Chondrocyte (in vitro differentiated cells): ENCODE data around the gene LINC00237. TPM values are rescaled to one million over a fixed set of nuclear protein-coding genes. Genes with fewer than 3 reads are reported as not detected.

Experiments
- DNase-seq: peaks from one replicate; pipeline ENCODE4 v3.0.0; 2021; ENCODE audit warnings: mixed read lengths, low spot score
- H3K27ac Mint-ChIP-seq: one replicate; pipeline ENCODE4 v1.8.0; 2021; ENCODE audit warnings: mild to moderate bottlenecking, moderate library complexity, mixed read lengths; ENCODE audit not compliant: unreplicated experiment
- H3K27me3 Mint-ChIP-seq: 2 replicates; pipeline ENCODE4 v1.8.0; 2021; ENCODE audit warnings: low read depth, mixed read lengths
- H3K36me3 Mint-ChIP-seq: 2 replicates; pipeline ENCODE4 v1.8.0; 2021; ENCODE audit warnings: low read depth, mixed read lengths
- H3K4me1 Mint-ChIP-seq: 2 replicates; pipeline ENCODE4 v1.8.0; 2021; ENCODE audit warnings: low read depth, mild to moderate bottlenecking, mixed read lengths
- H3K4me3 Mint-ChIP-seq: one replicate; pipeline ENCODE4 v1.8.0; 2021; ENCODE audit warnings: mild to moderate bottlenecking, moderate library complexity, mixed read lengths; ENCODE audit not compliant: unreplicated experiment
- H3K9me3 Mint-ChIP-seq: 2 replicates; pipeline ENCODE4 v1.8.0; 2021; ENCODE audit warnings: low read depth, mixed read lengths
- CTCF ChIP-seq: fragments of 200-600 bp; sonication (generic); IDR thresholded peaks from 2 replicates; pipeline ENCODE4 v1.5.0; 2021; ENCODE audit warnings: antibody characterized with exemption, mild to moderate bottlenecking, moderate library complexity
- total RNA-seq: library from RNA; stranded (reverse); gene quantifications from 3 replicates; pipeline ENCODE4 v1.2.1, GENCODE V29; 2021

The LINC00237 gene
- total RNA-seq, 1 donor from 2014 or later, result not detected

GRCh38 chr20:21133404-21133803 lies 27.2 kb upstream of the LINC00237 start:
- H3K27me3 Mint-ChIP-seq, result no peaks in the 10 kb centered on the region
- H3K9me3 Mint-ChIP-seq, result no peaks in the 10 kb centered on the region
- no peak overlapping the region for H3K27ac Mint-ChIP-seq
- TF ChIP-seq CTCF, result no peak
- H3K4me1 Mint-ChIP-seq, result peaks cover under 1% of the 10 kb centered on the region
- no peak overlapping the region for H3K4me3 Mint-ChIP-seq
- DNase-seq, result no peak
- peaks cover 7% of the 10 kb centered on the region for H3K36me3 Mint-ChIP-seq

DNA sequence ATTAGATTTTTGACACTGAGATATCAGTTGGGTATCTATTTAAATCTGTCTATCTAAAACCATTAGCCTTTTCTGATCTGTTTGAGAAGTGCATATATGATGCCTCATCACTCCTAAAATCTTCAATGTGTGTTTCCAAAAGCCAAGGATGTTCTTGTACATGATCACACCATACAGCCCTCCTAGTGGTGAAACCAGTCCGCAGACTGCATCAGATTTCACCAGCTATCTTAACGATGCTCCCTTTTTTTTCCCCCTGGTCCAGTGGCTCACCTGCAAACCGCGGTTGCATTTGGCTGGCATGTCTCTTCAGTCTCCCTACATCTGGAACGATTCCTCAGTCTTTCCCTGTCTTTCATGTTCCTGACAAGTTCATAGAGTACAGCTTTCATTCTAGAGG lies 23.7 kb upstream of the LINC00237 start:
- no peaks in the 10 kb centered on the region for H3K9me3 Mint-ChIP-seq
- peaks cover 16% of the 10 kb centered on the region for H3K4me1 Mint-ChIP-seq
- H3K27ac Mint-ChIP-seq, result no peak overlapping the region
- no peak for DNase-seq
- TF ChIP-seq CTCF, result no peak
- H3K4me3 Mint-ChIP-seq, result no peak overlapping the region
- no peaks in the 10 kb centered on the region for H3K27me3 Mint-ChIP-seq
- peaks cover 5% of the 10 kb centered on the region for H3K36me3 Mint-ChIP-seq

- TF ChIP-seq CTCF, result no peak
- peaks cover 2% of the 10 kb centered on the region for H3K36me3 Mint-ChIP-seq
- H3K27me3 Mint-ChIP-seq, result no peaks in the 10 kb centered on the region
These were observed 21.2 kb upstream of the LINC00237 start for GRCh38 chr20:21127201-21127981.

DNA sequence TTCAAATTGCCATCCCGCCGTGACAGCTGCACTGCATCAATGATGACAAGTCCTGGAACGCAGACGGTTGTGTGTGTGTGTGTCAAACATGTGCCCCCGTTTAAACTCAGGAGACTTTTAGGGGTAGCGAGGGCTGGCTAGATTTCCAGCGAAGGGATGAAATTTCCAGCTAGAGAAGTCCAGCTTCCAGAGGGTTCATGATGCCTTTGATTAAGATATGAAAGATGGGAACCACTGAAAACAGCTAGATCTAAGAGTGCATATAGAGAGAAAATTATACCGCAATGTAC lies 20.4 kb upstream of the LINC00237 start:
- Mint-ChIP-seq H3K27me3 (no peaks in the 10 kb centered on the region), H3K4me1 (peaks cover 16% of the 10 kb centered on the region), H3K9me3 (no peaks in the 10 kb centered on the region), H3K36me3 (peaks cover 2% of the 10 kb centered on the region), H3K4me3 (peak overlapping the region; percentile 83), H3K27ac (peak overlapping the region; percentile 77)
- no peak for TF ChIP-seq CTCF
- no peak for DNase-seq

More at GRCh38 chr20:21127201-21127981, 21.2 kb upstream of the LINC00237 start:
- H3K9me3 Mint-ChIP-seq, result no peaks in the 10 kb centered on the region
- DNase-seq, result no peak
- no peak overlapping the region for H3K4me3 Mint-ChIP-seq
- H3K4me1 Mint-ChIP-seq, result peaks cover 16% of the 10 kb centered on the region
- no peak overlapping the region for H3K27ac Mint-ChIP-seq

DNA sequence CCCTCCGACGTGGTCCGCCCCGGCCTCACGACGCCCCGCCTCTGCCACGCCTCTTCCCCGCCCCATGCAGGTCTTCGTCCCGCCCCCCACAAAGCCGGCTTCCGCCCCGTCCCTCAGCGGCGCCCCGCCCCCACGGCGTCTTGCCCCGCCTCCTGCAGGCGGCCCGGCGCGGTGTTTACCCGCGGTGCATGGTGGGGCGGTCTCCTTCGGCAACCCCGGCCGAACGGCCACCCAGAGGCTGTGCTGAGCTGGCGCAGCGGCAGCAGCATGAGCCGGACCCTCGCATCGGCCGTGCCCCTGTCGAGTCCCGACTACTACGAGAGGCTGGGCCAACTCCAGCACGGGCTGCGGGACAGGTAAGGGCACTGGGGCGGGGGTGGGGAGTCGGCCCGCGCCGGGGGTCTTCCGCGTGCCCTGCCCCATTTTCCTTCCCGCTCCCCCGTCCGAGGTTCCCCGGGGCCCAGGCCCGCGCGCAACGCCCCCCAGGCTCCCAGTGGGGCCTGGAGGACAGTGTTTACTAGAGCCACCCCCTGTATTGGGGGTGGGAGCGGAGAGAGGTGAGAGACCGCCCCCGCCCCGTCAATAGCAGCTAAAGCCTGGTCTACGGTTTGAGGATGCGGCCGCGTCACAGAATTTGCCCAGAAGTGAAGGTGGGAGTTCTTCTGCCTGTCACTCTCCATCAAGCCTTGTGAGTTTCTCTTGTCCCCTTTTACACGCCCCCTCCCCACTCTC lies 19.9 kb upstream of the LINC00237 start, which contains the start of gene KIZ:
Gene KIZ (plus strand): TSS at position 234 of the 732 bp plus-strand sequence. CDS start 34 bp downstream, at position 268.
- Mint-ChIP-seq H3K9me3 (no peaks in the 10 kb centered on the region), H3K36me3 (peaks cover 2% of the 10 kb centered on the region), H3K27me3 (no peaks in the 10 kb centered on the region), H3K4me3 (peak within 1 kb of the TSS; percentile 83), H3K27ac (peak within 1 kb of the TSS; percentile 79), H3K4me1 (peaks cover 16% of the 10 kb centered on the region)
- DNase-seq, result peak; percentile 99
- peak; percentile 51 for TF ChIP-seq CTCF
